ENCODE data around the gene PTH1R. TPM values are rescaled to one million over a fixed set of nuclear protein-coding genes. Genes with fewer than 3 reads are reported as not detected.

PTH1R gene
- total RNA-seq, 1 donor from 2014 or later, result 6.2 TPM

- Mint-ChIP-seq H3K27me3 (ENCODE audit: unreplicated experiment) (peaks cover 16% of the 10 kb centered on the region), H3K4me3 (ENCODE audit: unreplicated experiment) (no peak overlapping the region), H3K36me3 (ENCODE audit: low read depth, unreplicated experiment) (peaks cover 3% of the 10 kb centered on the region), H3K27ac (ENCODE audit: unreplicated experiment) (no peak overlapping the region), H3K9me3 (ENCODE audit: unreplicated experiment) (no peaks in the 10 kb centered on the region), H3K4me1 (ENCODE audit: unreplicated experiment) (no peaks in the 10 kb centered on the region)
- TF ChIP-seq, protein P1, sequence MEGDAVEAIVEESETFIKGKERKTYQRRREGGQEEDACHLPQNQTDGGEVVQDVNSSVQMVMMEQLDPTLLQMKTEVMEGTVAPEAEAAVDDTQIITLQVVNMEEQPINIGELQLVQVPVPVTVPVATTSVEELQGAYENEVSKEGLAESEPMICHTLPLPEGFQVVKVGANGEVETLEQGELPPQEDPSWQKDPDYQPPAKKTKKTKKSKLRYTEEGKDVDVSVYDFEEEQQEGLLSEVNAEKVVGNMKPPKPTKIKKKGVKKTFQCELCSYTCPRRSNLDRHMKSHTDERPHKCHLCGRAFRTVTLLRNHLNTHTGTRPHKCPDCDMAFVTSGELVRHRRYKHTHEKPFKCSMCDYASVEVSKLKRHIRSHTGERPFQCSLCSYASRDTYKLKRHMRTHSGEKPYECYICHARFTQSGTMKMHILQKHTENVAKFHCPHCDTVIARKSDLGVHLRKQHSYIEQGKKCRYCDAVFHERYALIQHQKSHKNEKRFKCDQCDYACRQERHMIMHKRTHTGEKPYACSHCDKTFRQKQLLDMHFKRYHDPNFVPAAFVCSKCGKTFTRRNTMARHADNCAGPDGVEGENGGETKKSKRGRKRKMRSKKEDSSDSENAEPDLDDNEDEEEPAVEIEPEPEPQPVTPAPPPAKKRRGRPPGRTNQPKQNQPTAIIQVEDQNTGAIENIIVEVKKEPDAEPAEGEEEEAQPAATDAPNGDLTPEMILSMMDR (IDR thresholded peaks at IDR 0.05; ENCODE audit: unreplicated experiment), result peak; percentile 89
- DNase-seq (ENCODE audit: low spot score), result peak; percentile 84
Observed at GRCh38 chr3:46866720-46867549, 10.6 kb upstream of the PTH1R start.

DNA sequence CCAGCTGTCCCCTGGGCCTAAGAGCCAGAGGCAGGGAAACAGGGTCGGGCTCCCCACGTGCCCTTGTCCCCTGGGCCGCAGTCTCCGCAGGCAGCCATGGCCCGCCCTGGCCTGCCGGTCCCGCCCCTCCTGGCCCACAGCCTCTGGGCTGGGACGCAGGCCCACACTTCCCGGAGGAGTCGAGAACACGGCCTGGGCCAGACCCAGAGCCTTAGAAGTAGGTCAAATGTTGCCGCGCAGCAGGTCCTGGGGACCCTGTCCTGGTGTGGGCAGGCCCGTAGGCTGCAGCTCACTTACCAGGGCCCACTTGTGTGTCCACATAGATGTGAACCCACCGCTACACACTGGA lies 10.0 kb upstream of the PTH1R start:
- TF ChIP-seq, protein P1 (IDR thresholded peaks at IDR 0.05; ENCODE audit: unreplicated experiment), result no peak
- no peaks in the 10 kb centered on the region for H3K4me1 Mint-ChIP-seq (ENCODE audit: unreplicated experiment)
- H3K9me3 Mint-ChIP-seq (ENCODE audit: unreplicated experiment), result no peaks in the 10 kb centered on the region
- no peak overlapping the region for H3K4me3 Mint-ChIP-seq (ENCODE audit: unreplicated experiment)
- peaks cover 3% of the 10 kb centered on the region for H3K36me3 Mint-ChIP-seq (ENCODE audit: low read depth, unreplicated experiment)
- peaks cover 16% of the 10 kb centered on the region for H3K27me3 Mint-ChIP-seq (ENCODE audit: unreplicated experiment)
- DNase-seq (ENCODE audit: low spot score), result no peak
- H3K27ac Mint-ChIP-seq (ENCODE audit: unreplicated experiment), result no peak overlapping the region

DNA sequence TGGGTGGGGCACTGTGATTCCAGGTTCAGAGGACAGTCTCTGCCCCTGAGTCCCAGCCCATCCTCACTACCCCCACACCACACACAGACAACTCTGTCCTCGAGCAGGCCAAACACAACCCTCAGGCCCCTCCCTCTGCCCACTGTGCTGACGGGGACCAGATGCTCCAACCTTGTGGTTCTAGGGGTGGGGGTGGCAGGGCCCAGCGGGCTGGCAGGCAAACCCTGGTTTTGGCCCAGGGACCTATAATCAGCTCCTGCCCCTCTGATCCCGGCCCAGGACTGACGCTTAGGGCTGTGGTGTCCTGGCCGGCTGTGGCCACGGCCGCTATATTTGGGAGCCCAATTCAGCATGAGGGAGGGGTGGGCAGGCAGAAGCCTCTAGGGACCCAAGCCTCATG lies 9.2 kb upstream of the PTH1R start:
- H3K36me3 Mint-ChIP-seq (ENCODE audit: low read depth, unreplicated experiment), result peaks cover 3% of the 10 kb centered on the region
- H3K9me3 Mint-ChIP-seq (ENCODE audit: unreplicated experiment), result no peaks in the 10 kb centered on the region
- H3K27ac Mint-ChIP-seq (ENCODE audit: unreplicated experiment), result no peak overlapping the region
- DNase-seq (ENCODE audit: low spot score), result no peak
- TF ChIP-seq, protein P1 (IDR thresholded peaks at IDR 0.05; ENCODE audit: unreplicated experiment), result no peak
- H3K4me1 Mint-ChIP-seq (ENCODE audit: unreplicated experiment), result peaks cover 7% of the 10 kb centered on the region
- peaks cover 16% of the 10 kb centered on the region for H3K27me3 Mint-ChIP-seq (ENCODE audit: unreplicated experiment)
- no peak overlapping the region for H3K4me3 Mint-ChIP-seq (ENCODE audit: unreplicated experiment)

- no peak for DNase-seq (ENCODE audit: low spot score)
- no peaks in the 10 kb centered on the region for H3K9me3 Mint-ChIP-seq (ENCODE audit: unreplicated experiment)
- H3K36me3 Mint-ChIP-seq (ENCODE audit: low read depth, unreplicated experiment), result peaks cover 3% of the 10 kb centered on the region
- peaks cover 9% of the 10 kb centered on the region for H3K4me1 Mint-ChIP-seq (ENCODE audit: unreplicated experiment)
- H3K27ac Mint-ChIP-seq (ENCODE audit: unreplicated experiment), result no peak overlapping the region
- no peak overlapping the region for H3K4me3 Mint-ChIP-seq (ENCODE audit: unreplicated experiment)
- TF ChIP-seq, protein P1 (IDR thresholded peaks at IDR 0.05; ENCODE audit: unreplicated experiment), result no peak
- peaks cover 16% of the 10 kb centered on the region for H3K27me3 Mint-ChIP-seq (ENCODE audit: unreplicated experiment)
Observed at GRCh38 chr3:46868948-46869347, 8.6 kb upstream of the PTH1R start.

GRCh38 chr3:46869440-46869839 lies 8.1 kb upstream of the PTH1R start:
- H3K27ac Mint-ChIP-seq (ENCODE audit: unreplicated experiment), result peak overlapping the region; percentile 43
- DNase-seq (ENCODE audit: low spot score), result no peak
- TF ChIP-seq, protein P1 (IDR thresholded peaks at IDR 0.05; ENCODE audit: unreplicated experiment), result no peak
- H3K9me3 Mint-ChIP-seq (ENCODE audit: unreplicated experiment), result no peaks in the 10 kb centered on the region
- H3K4me3 Mint-ChIP-seq (ENCODE audit: unreplicated experiment), result no peak overlapping the region
- H3K27me3 Mint-ChIP-seq (ENCODE audit: unreplicated experiment), result peaks cover 13% of the 10 kb centered on the region
- H3K36me3 Mint-ChIP-seq (ENCODE audit: low read depth, unreplicated experiment), result peaks cover 3% of the 10 kb centered on the region
- peaks cover 9% of the 10 kb centered on the region for H3K4me1 Mint-ChIP-seq (ENCODE audit: unreplicated experiment)

Measured in endothelial cell (in vitro differentiated cells).